Progenitor cell of endocrine pancreas (in vitro differentiated cells): ENCODE data around the gene UBASH3B. TPM values are rescaled to one million over a fixed set of nuclear protein-coding genes. Genes with fewer than 3 reads are reported as not detected.

Experiments used
- DNase-seq: peaks from one replicate; pipeline ENCODE4 v3.0.0; 2021; ENCODE audit warnings: low spot score; ENCODE audit not compliant: unreplicated experiment
- H3K27ac Mint-ChIP-seq: 2 replicates; pipeline ENCODE4 v1.8.0; 2021; ENCODE audit warnings: mild to moderate bottlenecking, moderate library complexity, mixed read lengths
- H3K27me3 Mint-ChIP-seq: 2 replicates; pipeline ENCODE4 v1.8.0; 2021; ENCODE audit warnings: mixed read lengths
- H3K36me3 Mint-ChIP-seq: 2 replicates; pipeline ENCODE4 v1.8.0; 2022; ENCODE audit warnings: mixed read lengths; ENCODE audit not compliant: insufficient read depth
- H3K4me1 Mint-ChIP-seq: 2 replicates; pipeline ENCODE4 v1.8.0; 2021; ENCODE audit warnings: low read depth, mixed read lengths
- H3K4me3 Mint-ChIP-seq: 2 replicates; pipeline ENCODE4 v1.8.0; 2021; ENCODE audit warnings: low read depth, mild to moderate bottlenecking, moderate library complexity, mixed read lengths
- H3K9me3 Mint-ChIP-seq: 2 replicates; pipeline ENCODE4 v1.8.0; 2021; ENCODE audit warnings: low read depth, mixed read lengths
- CTCF ChIP-seq: fragments of 200-600 bp; sonication (generic); IDR thresholded peaks from one replicate; pipeline ENCODE4 v1.5.0; 2021; ENCODE audit warnings: antibody characterized with exemption, mild to moderate bottlenecking; ENCODE audit not compliant: unreplicated experiment
- total RNA-seq: library from RNA; stranded (reverse); gene quantifications from 2 replicates; pipeline ENCODE4 v1.2.1, GENCODE V29; 2021

The UBASH3B gene
- total RNA-seq, 1 donor from 2014 or later, result 2.4 TPM

DNA sequence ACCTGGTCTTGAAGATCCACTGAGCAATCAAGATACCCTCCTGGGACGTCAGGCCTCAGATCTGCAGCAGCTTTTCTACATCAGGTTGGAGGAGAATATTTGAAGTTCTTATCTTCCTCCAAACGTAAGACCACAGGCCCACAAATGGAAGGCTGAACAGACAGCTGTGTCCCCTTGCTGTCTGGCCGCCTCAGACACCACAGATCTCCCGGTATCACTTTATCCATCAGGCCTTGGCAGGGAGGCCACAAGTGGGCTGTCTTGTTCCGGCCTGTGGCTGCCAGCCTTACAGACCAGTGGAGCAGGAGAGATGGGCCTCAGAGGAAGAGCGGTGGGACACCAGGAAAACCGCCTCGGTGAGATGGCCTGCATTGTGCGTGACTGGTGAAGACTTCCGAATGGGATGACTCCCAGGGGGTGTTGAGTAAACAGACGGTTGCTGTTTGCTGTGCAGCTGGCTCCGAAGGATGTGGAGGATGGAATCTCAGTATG, 15.9 kb downstream of the UBASH3B start:
- Mint-ChIP-seq H3K27ac (no peak overlapping the region), H3K9me3 (peaks cover 5% of the 10 kb centered on the region), H3K27me3 (peaks cover 4% of the 10 kb centered on the region), H3K4me1 (peaks cover 6% of the 10 kb centered on the region), H3K4me3 (no peak overlapping the region), H3K36me3 (no peaks in the 10 kb centered on the region)
- TF ChIP-seq CTCF, result no peak
- no peak for DNase-seq

DNA sequence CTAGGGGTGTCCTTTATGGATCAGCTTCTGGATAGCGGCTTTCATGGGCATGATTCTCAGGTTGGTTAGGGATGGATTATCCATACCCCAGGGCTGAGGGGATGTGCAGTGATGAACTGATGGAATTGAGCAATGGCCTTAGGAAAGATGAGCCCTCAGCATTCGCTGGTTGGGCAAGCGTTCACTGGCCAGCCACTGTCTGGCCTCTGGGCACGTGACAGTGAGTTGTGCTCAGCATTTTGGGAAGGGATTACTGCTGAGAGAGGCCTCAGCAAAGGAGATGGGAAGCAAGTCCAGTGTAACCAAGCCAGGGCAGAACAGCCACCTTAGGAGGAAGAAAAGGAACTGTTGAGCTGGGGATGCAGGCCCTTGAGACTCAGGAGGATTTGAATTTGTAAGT, 17.4 kb downstream of the UBASH3B start:
- no peak for TF ChIP-seq CTCF
- Mint-ChIP-seq H3K9me3 (peaks cover 5% of the 10 kb centered on the region), H3K4me1 (peaks cover 8% of the 10 kb centered on the region), H3K27ac (no peak overlapping the region), H3K36me3 (no peaks in the 10 kb centered on the region), H3K4me3 (no peak overlapping the region), H3K27me3 (no peaks in the 10 kb centered on the region)
- DNase-seq, result no peak

DNA sequence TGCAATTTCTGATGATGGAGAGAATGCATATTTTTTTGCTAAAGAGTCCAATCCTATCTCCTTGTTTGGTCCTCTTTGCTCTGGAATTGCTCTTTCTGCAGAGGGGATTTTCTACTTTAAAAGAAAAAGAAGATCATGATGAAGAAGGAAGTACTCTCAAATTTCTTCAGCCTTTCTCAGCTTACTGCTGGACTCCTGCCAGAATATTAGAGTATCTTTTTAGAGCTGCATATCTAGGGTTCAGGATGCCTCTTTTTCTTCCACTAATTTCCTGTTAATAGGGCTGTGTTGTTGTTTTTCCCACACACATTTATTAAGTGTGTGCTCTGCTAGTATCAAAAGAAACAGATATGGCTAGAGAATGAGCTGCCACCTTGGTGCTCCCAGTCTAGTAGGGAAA, 18.2 kb downstream of the UBASH3B start:
- no peak for DNase-seq
- peaks cover 8% of the 10 kb centered on the region for H3K4me1 Mint-ChIP-seq
- H3K4me3 Mint-ChIP-seq, result no peak overlapping the region
- peaks cover 5% of the 10 kb centered on the region for H3K9me3 Mint-ChIP-seq
- no peak overlapping the region for H3K27ac Mint-ChIP-seq
- H3K36me3 Mint-ChIP-seq, result no peaks in the 10 kb centered on the region
- H3K27me3 Mint-ChIP-seq, result no peaks in the 10 kb centered on the region
- TF ChIP-seq CTCF, result no peak

DNA sequence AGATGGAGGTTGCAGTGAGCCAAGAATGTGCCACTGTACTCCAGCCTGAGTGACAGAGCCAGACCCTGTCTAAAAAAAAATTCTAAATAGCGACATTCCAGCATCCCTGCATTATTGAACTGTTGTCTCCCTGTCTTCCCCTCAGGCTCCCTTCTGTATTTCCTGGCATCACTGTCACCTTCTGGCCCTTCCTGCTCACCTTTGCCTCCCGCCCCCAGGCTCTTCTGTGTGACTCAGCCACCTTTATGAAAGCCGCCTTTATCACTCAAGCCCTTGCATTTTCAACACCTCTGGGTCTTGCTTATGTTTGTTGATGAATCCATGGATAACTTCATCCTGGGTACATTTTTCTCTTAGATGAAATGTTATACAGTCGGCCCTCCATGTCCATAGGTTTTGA, 21.1 kb downstream of the UBASH3B start:
- Mint-ChIP-seq H3K4me1 (peaks cover 8% of the 10 kb centered on the region), H3K27me3 (no peaks in the 10 kb centered on the region), H3K36me3 (no peaks in the 10 kb centered on the region), H3K27ac (peak overlapping the region; percentile 22), H3K4me3 (no peak overlapping the region), H3K9me3 (no peaks in the 10 kb centered on the region)
- DNase-seq, result no peak
- no peak for TF ChIP-seq CTCF

DNA sequence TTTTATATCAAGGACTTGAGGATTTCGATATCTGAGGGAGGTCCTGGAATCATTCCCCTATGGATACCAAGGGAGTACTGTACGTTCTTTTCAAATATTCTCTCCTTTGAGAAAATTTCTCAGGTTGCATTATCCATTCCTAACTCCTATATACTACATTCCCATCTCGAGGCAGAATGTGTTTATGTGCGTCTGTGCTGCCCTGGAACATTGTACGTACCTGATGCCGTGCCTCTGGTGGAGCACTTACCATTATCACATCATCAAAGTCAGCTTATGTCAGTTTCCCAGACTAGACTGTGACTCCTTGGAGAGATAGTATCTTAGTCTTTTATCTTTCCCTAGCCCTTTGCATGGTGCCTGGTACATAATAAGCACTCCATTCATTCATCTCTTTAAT, 21.7 kb downstream of the UBASH3B start:
- Mint-ChIP-seq H3K27me3 (peaks cover 3% of the 10 kb centered on the region), H3K4me3 (no peak overlapping the region), H3K36me3 (no peaks in the 10 kb centered on the region), H3K9me3 (no peaks in the 10 kb centered on the region), H3K27ac (no peak overlapping the region), H3K4me1 (peaks cover 8% of the 10 kb centered on the region)
- no peak for DNase-seq
- TF ChIP-seq CTCF, result no peak
